ENCODE results near the gene DENND6B. TPM values are rescaled to one million over a fixed set of nuclear protein-coding genes. Genes with fewer than 3 reads are reported as not detected.

The DENND6B gene
- total and polyA plus RNA-seq, 2 experiments from 2014 or later, result 0.71 to 1.3 TPM

GRCh38 chr22:50312371-50312770, 14.4 kb downstream of the DENND6B start:
- Mint-ChIP-seq H3K4me1 (peaks cover 12% of the 10 kb centered on the region), H3K27ac (no peak overlapping the region), H3K36me3 (ENCODE audit: low read depth) (no peaks in the 10 kb centered on the region), H3K27me3 (ENCODE audit: insufficient read depth, low read depth, poor library complexity) (peaks cover 16% of the 10 kb centered on the region), H3K4me3 (no peak overlapping the region), H3K9me3 (no peaks in the 10 kb centered on the region)
- H3K9me2 ChIP-seq (ENCODE audit: insufficient read depth), result no peaks in the 10 kb centered on the region
- no peak overlapping the region for H2AFZ ChIP-seq
- H3K4me3 ChIP-seq, result no peak overlapping the region
- H3K36me3 ChIP-seq (ENCODE audit: insufficient read depth), result no peaks in the 10 kb centered on the region
- H3K27me3 ChIP-seq (ENCODE audit: insufficient read depth), result no peaks in the 10 kb centered on the region
- H3K4me2 ChIP-seq, result no peak overlapping the region
- H3K27ac ChIP-seq (ENCODE audit: low read depth), result no peak overlapping the region
- no peaks in the 10 kb centered on the region for H4K20me1 ChIP-seq (replicated peaks; ENCODE audit: insufficient read depth)
- H3K4me1 ChIP-seq (ENCODE audit: insufficient read depth), result peaks cover 3% of the 10 kb centered on the region; the same call in 1 of the 2 replicates
- H3F3A ChIP-seq (replicated peaks; ENCODE audit: low read depth), result 0 out of 2 replicates have a peak, but pooled peaks cover 6% of the 10 kb centered on the region
- TF ChIP-seq CTCF (conservative IDR thresholded peaks at IDR 0.05; ENCODE audit: low read depth in 2 of 2), result no peak
- no peak for TF ChIP-seq ZNF331 (CRISPR knock-in tag; IDR thresholded peaks at IDR 0.05; ENCODE audit: low read depth)
- no peak for TF ChIP-seq STAT1 (IDR thresholded peaks at IDR 0.05; ENCODE audit: unreplicated experiment)
- TF ChIP-seq EZH2 (IDR thresholded peaks at IDR 0.05; ENCODE audit: low read depth, unreplicated experiment), result no peak
- TF ChIP-seq ETS1 (IDR thresholded peaks at IDR 0.05), result no peak
- TF ChIP-seq POLR2AphosphoS5 (IDR thresholded peaks at IDR 0.05; ENCODE audit: low read depth), result no peak
- no peak for TF ChIP-seq EZH2phosphoT487 (IDR thresholded peaks at IDR 0.05; ENCODE audit: unreplicated experiment)
- no peak for DNase-seq (ENCODE audit: low spot score)
- no peaks in the 10 kb centered on the region for H3K79me2 ChIP-seq (replicated peaks; ENCODE audit: insufficient read depth)
- ATAC-seq, result no peak

GRCh38 chr22:50311606-50312351, 15.0 kb downstream of the DENND6B start:
- H3K9me2 ChIP-seq (ENCODE audit: insufficient read depth), result no peaks in the 10 kb centered on the region
- H3F3A ChIP-seq (replicated peaks; ENCODE audit: low read depth), result 0 out of 2 replicates have a peak, but pooled peaks cover 6% of the 10 kb centered on the region
- peaks cover 12% of the 10 kb centered on the region for H3K4me1 Mint-ChIP-seq
- ATAC-seq (no peak), DNase-seq (ENCODE audit: low spot score) (no peak)
- H3K27ac ChIP-seq (ENCODE audit: low read depth), result no peak overlapping the region
- peaks cover 16% of the 10 kb centered on the region for H3K27me3 Mint-ChIP-seq (ENCODE audit: insufficient read depth, low read depth, poor library complexity)
- no peak overlapping the region for H3K27ac Mint-ChIP-seq
- no peak overlapping the region for H3K4me2 ChIP-seq
- H4K20me1 ChIP-seq (replicated peaks; ENCODE audit: insufficient read depth), result no peaks in the 10 kb centered on the region
- H3K27me3 ChIP-seq (ENCODE audit: insufficient read depth), result peaks cover under 1% of the 10 kb centered on the region; the same call in 1 of the 2 replicates
- H3K36me3 Mint-ChIP-seq (ENCODE audit: low read depth), result no peaks in the 10 kb centered on the region
- no peaks in the 10 kb centered on the region for H3K79me2 ChIP-seq (replicated peaks; ENCODE audit: insufficient read depth)
- no peak overlapping the region for H2AFZ ChIP-seq
- no peak overlapping the region for H3K4me3 ChIP-seq
- no peak overlapping the region for H3K4me3 Mint-ChIP-seq
- H3K4me1 ChIP-seq (ENCODE audit: insufficient read depth), result peaks cover 3% of the 10 kb centered on the region; the same call in 1 of the 2 replicates
- no peaks in the 10 kb centered on the region for H3K36me3 ChIP-seq (ENCODE audit: insufficient read depth)
- H3K9me3 Mint-ChIP-seq, result no peaks in the 10 kb centered on the region
- TF ChIP-seq CTCF (conservative IDR thresholded peaks at IDR 0.05; ENCODE audit: low read depth in 2 of 2) (no peak), CREB1 (CRISPR knock-in tag; IDR thresholded peaks at IDR 0.05; ENCODE audit: low read depth) (no peak), POLR2AphosphoS5 (IDR thresholded peaks at IDR 0.05; ENCODE audit: low read depth) (no peak), REST (IDR thresholded peaks at IDR 0.05; ENCODE audit: unreplicated experiment) (no peak), ZNF331 (CRISPR knock-in tag; IDR thresholded peaks at IDR 0.05; ENCODE audit: low read depth) (no peak)

Data from GM23338 (cell line).